Measurements from ENCODE around the gene CLMP. TPM values are rescaled to one million over a fixed set of nuclear protein-coding genes. Genes with fewer than 3 reads are reported as not detected.

Gene CLMP
- total and polyA plus RNA-seq, 2 experiments from 2014 or later: 2.1 to 8.4 TPM

DNA sequence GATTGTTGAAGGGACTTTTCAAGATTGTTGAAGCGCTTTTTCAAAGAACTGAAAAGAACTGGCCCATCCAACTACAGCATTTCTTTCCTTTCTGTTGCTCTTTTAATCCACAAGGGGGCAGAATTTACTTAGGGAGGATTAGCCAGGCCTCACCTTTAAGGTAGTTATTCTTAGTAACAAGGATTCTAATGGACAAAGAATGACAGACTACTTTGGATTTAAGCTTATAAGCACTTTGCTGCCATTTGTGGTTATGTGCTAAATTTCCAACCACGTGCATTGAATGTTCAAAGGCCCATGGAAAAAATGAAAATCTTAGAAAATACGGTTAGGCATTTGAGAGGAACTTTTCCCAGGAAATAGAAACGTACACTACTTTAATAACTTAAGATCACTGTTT is 83.6 kb downstream of the CLMP start:
- DNase-seq (ENCODE audit: low read depth in 1 of 2, low spot score in 1 of 2): peak; percentile 62 to 81
- H3K27me3 ChIP-seq: no peaks in the 10 kb centered on the region
- H3K36me3 ChIP-seq: no peaks in the 10 kb centered on the region
- no peaks in the 10 kb centered on the region for H3K9me3 ChIP-seq (ENCODE audit: low read depth)
- no peak overlapping the region for H3K4me3 ChIP-seq
- TF ChIP-seq, protein P1, sequence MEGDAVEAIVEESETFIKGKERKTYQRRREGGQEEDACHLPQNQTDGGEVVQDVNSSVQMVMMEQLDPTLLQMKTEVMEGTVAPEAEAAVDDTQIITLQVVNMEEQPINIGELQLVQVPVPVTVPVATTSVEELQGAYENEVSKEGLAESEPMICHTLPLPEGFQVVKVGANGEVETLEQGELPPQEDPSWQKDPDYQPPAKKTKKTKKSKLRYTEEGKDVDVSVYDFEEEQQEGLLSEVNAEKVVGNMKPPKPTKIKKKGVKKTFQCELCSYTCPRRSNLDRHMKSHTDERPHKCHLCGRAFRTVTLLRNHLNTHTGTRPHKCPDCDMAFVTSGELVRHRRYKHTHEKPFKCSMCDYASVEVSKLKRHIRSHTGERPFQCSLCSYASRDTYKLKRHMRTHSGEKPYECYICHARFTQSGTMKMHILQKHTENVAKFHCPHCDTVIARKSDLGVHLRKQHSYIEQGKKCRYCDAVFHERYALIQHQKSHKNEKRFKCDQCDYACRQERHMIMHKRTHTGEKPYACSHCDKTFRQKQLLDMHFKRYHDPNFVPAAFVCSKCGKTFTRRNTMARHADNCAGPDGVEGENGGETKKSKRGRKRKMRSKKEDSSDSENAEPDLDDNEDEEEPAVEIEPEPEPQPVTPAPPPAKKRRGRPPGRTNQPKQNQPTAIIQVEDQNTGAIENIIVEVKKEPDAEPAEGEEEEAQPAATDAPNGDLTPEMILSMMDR (IDR thresholded peaks at IDR 0.05; ENCODE audit: low read depth, low read length): peak; percentile 69
- H3K4me1 ChIP-seq (ENCODE audit: low read depth): peaks cover 9% of the 10 kb centered on the region
- no peak overlapping the region for H3K27ac ChIP-seq

DNA sequence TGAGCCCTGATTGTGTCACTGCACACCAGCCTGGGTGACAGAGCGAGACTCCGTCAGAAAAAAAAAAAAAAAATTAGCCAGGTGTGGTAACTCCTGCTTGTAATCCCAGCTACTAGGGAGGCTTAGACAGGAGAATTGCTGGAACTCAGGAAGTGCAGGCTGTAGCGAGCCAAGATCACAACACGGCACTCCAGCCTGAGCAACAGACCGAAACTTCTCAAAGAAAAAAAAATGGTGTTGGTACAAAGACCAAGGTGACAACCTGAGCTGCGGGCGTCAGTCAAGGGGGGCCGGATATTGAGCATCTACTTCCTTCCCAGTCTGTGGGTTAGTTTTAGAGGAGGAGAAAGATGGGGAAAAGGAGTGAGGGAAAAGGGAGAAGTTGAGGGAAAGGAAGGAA is 84.7 kb downstream of the CLMP start:
- Histone ChIP-seq H3K27me3 (no peaks in the 10 kb centered on the region), H3K9me3 (ENCODE audit: low read depth) (no peaks in the 10 kb centered on the region), H3K4me3 (no peak overlapping the region), H3K27ac (no peak overlapping the region), H3K36me3 (no peaks in the 10 kb centered on the region), H3K4me1 (ENCODE audit: low read depth) (peaks cover 9% of the 10 kb centered on the region)
- no peak for DNase-seq (ENCODE audit: low read depth in 1 of 2, low spot score in 1 of 2)
- TF ChIP-seq, protein P1 (IDR thresholded peaks at IDR 0.05; ENCODE audit: low read depth, low read length): no peak

DNA sequence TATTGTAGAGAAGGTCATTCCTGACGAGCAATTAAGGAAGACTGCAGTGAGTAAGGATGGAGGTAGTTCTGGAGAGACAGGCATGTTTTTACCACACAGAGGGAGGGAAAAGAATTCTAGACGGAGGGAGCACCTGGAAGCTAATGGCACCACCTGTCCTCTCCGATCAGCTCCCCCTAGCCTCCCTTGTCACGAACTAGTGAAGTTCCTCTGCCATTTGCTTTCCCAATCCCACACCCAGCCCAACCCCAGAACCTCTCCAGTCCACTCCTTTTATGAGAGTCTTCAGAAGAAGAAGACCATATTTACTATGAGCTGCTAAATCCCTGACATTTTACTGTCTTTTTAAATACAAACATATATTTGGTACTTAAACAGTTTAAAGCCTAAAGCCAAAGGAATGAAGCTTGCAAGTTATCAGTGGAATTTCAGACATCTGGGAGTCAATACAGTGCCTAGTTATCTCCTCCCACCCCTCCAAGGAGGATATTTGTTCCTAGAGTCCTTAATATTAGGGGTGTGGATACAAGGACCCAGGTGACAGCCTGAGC is 87.0 kb downstream of the CLMP start:
- no peak for DNase-seq (ENCODE audit: low read depth in 1 of 2, low spot score in 1 of 2)
- H3K4me3 ChIP-seq: no peak overlapping the region
- TF ChIP-seq, protein P1 (IDR thresholded peaks at IDR 0.05; ENCODE audit: low read depth, low read length): no peak
- no peaks in the 10 kb centered on the region for H3K36me3 ChIP-seq
- H3K9me3 ChIP-seq (ENCODE audit: low read depth): no peaks in the 10 kb centered on the region
- no peak overlapping the region for H3K27ac ChIP-seq
- H3K4me1 ChIP-seq (ENCODE audit: low read depth): peaks cover 4% of the 10 kb centered on the region
- H3K27me3 ChIP-seq: no peaks in the 10 kb centered on the region

DNA sequence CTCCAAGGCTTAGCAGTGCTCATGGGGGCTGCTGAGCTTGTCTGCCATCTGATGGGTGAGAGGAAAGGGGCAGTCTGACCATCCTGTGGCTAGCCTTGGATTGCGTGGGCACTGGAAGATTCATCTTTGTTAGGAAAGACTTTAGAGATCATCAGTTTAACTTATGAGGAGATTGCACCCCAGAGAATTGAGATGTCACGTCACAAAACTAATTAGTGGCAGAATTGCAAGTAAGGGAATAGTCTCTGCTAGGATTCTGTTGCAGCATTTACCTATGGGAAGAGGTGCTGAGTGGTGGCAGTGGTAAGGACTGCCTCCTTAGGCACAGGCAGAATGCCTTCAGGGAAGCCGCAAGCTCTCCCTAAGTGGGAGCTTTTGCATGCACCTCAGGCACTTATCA is 90.4 kb downstream of the CLMP start:
- Histone ChIP-seq H3K27ac (no peak overlapping the region), H3K4me3 (no peak overlapping the region), H3K4me1 (ENCODE audit: low read depth) (no peaks in the 10 kb centered on the region), H3K27me3 (no peaks in the 10 kb centered on the region), H3K9me3 (ENCODE audit: low read depth) (no peaks in the 10 kb centered on the region), H3K36me3 (no peaks in the 10 kb centered on the region)
- DNase-seq (ENCODE audit: low read depth in 1 of 2, low spot score in 1 of 2): no peak
- TF ChIP-seq, protein P1 (IDR thresholded peaks at IDR 0.05; ENCODE audit: low read depth, low read length): no peak

DNA sequence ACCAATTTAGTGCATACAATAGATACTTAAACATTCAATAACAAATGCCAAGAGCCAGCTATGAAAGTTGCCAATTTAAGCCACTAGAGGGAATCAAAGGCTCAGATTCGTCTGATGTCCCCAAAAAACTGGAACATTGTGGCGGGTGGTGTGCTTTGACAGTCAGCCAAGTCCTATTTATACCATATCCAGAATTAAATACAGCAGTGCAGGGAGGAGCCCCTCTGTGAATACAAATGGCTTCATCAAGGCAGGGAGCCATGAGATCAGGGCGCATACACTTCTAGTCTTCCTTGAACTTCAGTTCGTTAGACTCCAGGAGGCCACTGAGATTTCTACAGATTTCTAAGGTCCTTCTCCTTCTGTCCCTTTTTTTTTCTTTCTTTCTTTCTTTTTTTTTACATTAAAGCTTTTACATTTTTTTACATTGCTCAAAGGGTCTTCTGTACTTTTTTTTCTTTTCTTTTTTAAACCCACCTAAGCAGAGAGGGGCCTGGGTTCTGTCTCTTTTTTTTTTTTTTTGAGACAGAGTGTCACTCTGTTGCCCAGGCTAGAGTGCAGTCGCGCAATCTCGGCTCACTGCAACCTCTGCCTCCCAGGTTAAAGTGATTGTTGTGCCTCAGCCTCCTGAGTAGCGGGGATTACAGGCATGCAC is 91.6 kb downstream of the CLMP start:
- Histone ChIP-seq H3K27me3 (no peaks in the 10 kb centered on the region), H3K27ac (no peak overlapping the region), H3K36me3 (no peaks in the 10 kb centered on the region), H3K9me3 (ENCODE audit: low read depth) (no peaks in the 10 kb centered on the region), H3K4me3 (no peak overlapping the region), H3K4me1 (ENCODE audit: low read depth) (no peaks in the 10 kb centered on the region)
- peak; percentile 70 to 80 for DNase-seq (ENCODE audit: low read depth in 1 of 2, low spot score in 1 of 2)
- TF ChIP-seq, protein P1 (IDR thresholded peaks at IDR 0.05; ENCODE audit: low read depth, low read length): peak; percentile 67

Data from cardiac muscle cell (in vitro differentiated cells and primary cell).